Transverse colon (tissue), 4 donors: ENCODE measurements around the gene SIGLECL1. TPM values are rescaled to one million over a fixed set of nuclear protein-coding genes. Genes with fewer than 3 reads are reported as not detected.

Experiments used
- DNase-seq: peaks from one replicate; pipeline ENCODE4 v3.0.0-alpha.2; 2019
- H3K27ac ChIP-seq, 4 donors: fragments of 200-600 bp; sonication (generic); 2 replicates each; pipeline ENCODE4 v1.5.1; 2016 to 2018; ENCODE audit warnings: inconsistent platforms in 4 of 4
- H3K27me3 ChIP-seq: fragments of 200-600 bp; sonication (generic); 2 replicates; pipeline ENCODE4 v1.5.1; 2017; ENCODE audit warnings: inconsistent platforms
- H3K36me3 ChIP-seq, 4 donors: fragments of 200-600 bp; sonication (generic); 2 replicates each; pipeline ENCODE4 v1.5.1; 2017 to 2019; ENCODE audit warnings: inconsistent platforms in 4 of 4
- H3K4me1 ChIP-seq, 4 donors: fragments of 200-600 bp; sonication (generic); 2 replicates each; pipeline ENCODE4 v1.5.1; 2017 to 2020; ENCODE audit warnings: inconsistent platforms in 4 of 4
- H3K4me3 ChIP-seq, 4 donors: fragments of 200-600 bp; sonication (generic); 1 replicate in 1 of 4; 2 replicates in 3 of 4; pipeline versions ENCODE4 v1.5.1 to v1.6.1; 2017 to 2019; ENCODE audit warnings: inconsistent platforms in 4 of 4
- H3K9me3 ChIP-seq, 2 donors: fragments of 200-600 bp; sonication (generic); 2 replicates each; pipeline ENCODE4 v1.5.1; 2017 to 2019; ENCODE audit warnings: inconsistent platforms in 2 of 2
- CTCF ChIP-seq, 5 experiments: fragments of 200-600 bp in 3 of 5; fragments of 450-650 bp in 2 of 5; sonication (generic) in 3 of 5; IDR thresholded peaks; 1 replicate in 2 of 5; 2 replicates in 3 of 5; pipeline ENCODE4 v1.5.1; 2016 to 2017; ENCODE audit warnings: antibody characterized with exemption in 5 of 5, inconsistent platforms in 3 of 5, mild to moderate bottlenecking in 2 of 5, moderate library complexity in 1 of 5
- EP300 ChIP-seq: sonication (generic); formaldehyde crosslinking; IDR thresholded peaks from one replicate; pipeline ENCODE4 v1.6.1; 2017; ENCODE audit warnings: antibody characterized with exemption, low read depth
- POLR2A ChIP-seq: fragments of 450-650 bp; IDR thresholded peaks from one replicate; pipeline ENCODE4 v1.6.1; 2016; ENCODE audit warnings: antibody characterized with exemption, mild to moderate bottlenecking, moderate library complexity
- POLR2AphosphoS5 ChIP-seq, 3 donors: sonication (generic); formaldehyde crosslinking; IDR thresholded peaks; one replicate each; pipeline ENCODE4 v1.6.1; 2016; ENCODE audit warnings: antibody characterized with exemption in 3 of 3
- WGBS, 2 donors: methylation state at CpG; one replicate each; pipeline ENCODE4 v1.1.5; 2018; ENCODE audit warnings: low coverage in 1 of 2; 5-methylcytosine and 5-hydroxymethylcytosine counted together
- in situ Hi-C, 4 donors: fragments of 200-750 bp; cut with MboI; loops; one replicate each; pipeline versions ENCODE4 v1.15.0 to v1.15.1; 2017; ENCODE audit warnings: low sequenced_read_pairs in 3 of 4, low pct_ligation_motif_present in 1 of 4, low pct_unique_long_range_greater_than_20kb in 1 of 4
- intact Hi-C: fragments of 100-400 bp; cut with DNase I; formaldehyde crosslinking; loops from one replicate; pipeline ENCODE4 v1.15.1; 2023; ENCODE audit warnings: low total_unique reads
- total RNA-seq, 4 donors: library from RNA; depleted of rRNA; stranded (reverse); fragments of >200 nt; gene quantifications; one replicate each; pipeline ENCODE4 v1.1.0, GENCODE V29; 2016

Gene SIGLECL1
- total RNA-seq, 4 donors from 2014 or later: not detected

- intact Hi-C loops: no loop called here
- TF ChIP-seq POLR2AphosphoS5 (IDR thresholded peaks at IDR 0.05): no peak
- no peak for TF ChIP-seq EP300
- TF ChIP-seq POLR2A: no peak
- no peak for TF ChIP-seq CTCF (IDR thresholded peaks at IDR 0.05)
- in situ Hi-C loops: no loop called here
These were observed 2.8 kb upstream of the SIGLECL1 start for GRCh38 chr19:51247972-51248590.

GRCh38 chr19:51251468-51251820 lies 564 bp downstream of the SIGLECL1 start:
- TF ChIP-seq EP300 (no peak), POLR2AphosphoS5 (IDR thresholded peaks at IDR 0.05) (no peak), CTCF (IDR thresholded peaks at IDR 0.05) (no peak), POLR2A (no peak)
- DNase-seq: no peak
- 40 to 71% methylated on average over 1 to 9 of the region's 9 CpGs for WGBS, 2 donors
- in situ Hi-C loops (no loop called here), intact Hi-C loops (no loop called here)
- Histone ChIP-seq H3K4me3 (no peak overlapping the region), H3K9me3 (no peaks in the 10 kb centered on the region), H3K27ac (no peak overlapping the region), H3K4me1 (no peaks in the 10 kb centered on the region), H3K36me3 (no peaks in the 10 kb centered on the region), H3K27me3 (no peaks in the 10 kb centered on the region)

More at GRCh38 chr19:51247972-51248590, 2.8 kb upstream of the SIGLECL1 start:
- H3K4me3 ChIP-seq: no peak overlapping the region
- no peaks in the 10 kb centered on the region for H3K9me3 ChIP-seq
- WGBS, 2 donors: 62 to 74% methylated on average over 7 of the region's 7 CpGs
- H3K27me3 ChIP-seq: no peaks in the 10 kb centered on the region
- H3K36me3 ChIP-seq: no peaks in the 10 kb centered on the region
- H3K27ac ChIP-seq: no peak overlapping the region
- H3K4me1 ChIP-seq: no peaks in the 10 kb centered on the region
- no peak for DNase-seq

GRCh38 chr19:51252306-51253079 lies 1.6 kb downstream of the SIGLECL1 start:
- H3K4me1 ChIP-seq: no peaks in the 10 kb centered on the region
- H3K9me3 ChIP-seq: no peaks in the 10 kb centered on the region
- TF ChIP-seq EP300 (no peak), POLR2A (no peak), POLR2AphosphoS5 (IDR thresholded peaks at IDR 0.05) (no peak), CTCF (IDR thresholded peaks at IDR 0.05) (no peak)
- 57 to 65% methylated on average over 5 to 9 of the region's 9 CpGs for WGBS, 2 donors
- DNase-seq: no peak
- H3K27me3 ChIP-seq: no peaks in the 10 kb centered on the region
- no peak overlapping the region for H3K4me3 ChIP-seq
- no peaks in the 10 kb centered on the region for H3K36me3 ChIP-seq
- in situ Hi-C loops: no loop called here
- no peak overlapping the region for H3K27ac ChIP-seq
- intact Hi-C loops: no loop called here

GRCh38 chr19:51253088-51253806 lies 2.4 kb downstream of the SIGLECL1 start:
- Histone ChIP-seq H3K4me1 (no peaks in the 10 kb centered on the region), H3K27me3 (no peaks in the 10 kb centered on the region), H3K36me3 (no peaks in the 10 kb centered on the region), H3K27ac (no peak overlapping the region), H3K4me3 (no peak overlapping the region), H3K9me3 (no peaks in the 10 kb centered on the region)
- intact Hi-C loops (no loop called here), in situ Hi-C loops (no loop called here)
- TF ChIP-seq CTCF (IDR thresholded peaks at IDR 0.05) (no peak), POLR2AphosphoS5 (IDR thresholded peaks at IDR 0.05) (no peak), EP300 (no peak), POLR2A (no peak)
- DNase-seq: no peak
- 59 to 90% methylated on average over 1 of the region's 1 CpG for WGBS, 2 donors
